NCI-H748 (cell line): Measurements from ENCODE around the gene FMO2.
"Not testable (repeated sequence)": the region's sequence is repeated elsewhere in the genome, so short reads cannot be mapped to it uniquely, and the experiment has no call there.

Experiments
- DNase-seq: peaks from one replicate; lab custom pipeline; 2025; ENCODE audit not compliant: unreplicated experiment; lab: John Stamatoyannopoulos, UW

FMO2 gene

DNA sequence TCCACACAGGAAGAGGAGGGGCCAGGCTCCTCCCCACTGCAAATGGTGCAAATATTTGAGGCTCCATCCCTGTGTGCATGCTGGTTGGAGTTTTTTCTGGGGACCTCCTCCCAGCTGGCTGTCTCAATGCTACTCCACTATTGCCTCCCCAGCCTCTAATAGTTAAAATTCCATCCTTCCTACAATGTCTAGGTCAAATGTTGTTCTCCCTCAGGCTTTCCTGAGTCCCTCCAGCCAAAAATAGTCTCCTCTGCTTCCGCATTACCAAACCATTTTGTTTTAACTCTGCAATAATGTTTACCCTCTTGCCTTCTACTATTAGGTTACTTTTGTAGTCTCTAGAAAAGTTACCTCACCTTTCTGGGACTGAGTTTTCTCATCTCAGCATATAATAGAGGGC is 33.6 kb downstream of the FMO2 start:
- no peak for DNase-seq

DNA sequence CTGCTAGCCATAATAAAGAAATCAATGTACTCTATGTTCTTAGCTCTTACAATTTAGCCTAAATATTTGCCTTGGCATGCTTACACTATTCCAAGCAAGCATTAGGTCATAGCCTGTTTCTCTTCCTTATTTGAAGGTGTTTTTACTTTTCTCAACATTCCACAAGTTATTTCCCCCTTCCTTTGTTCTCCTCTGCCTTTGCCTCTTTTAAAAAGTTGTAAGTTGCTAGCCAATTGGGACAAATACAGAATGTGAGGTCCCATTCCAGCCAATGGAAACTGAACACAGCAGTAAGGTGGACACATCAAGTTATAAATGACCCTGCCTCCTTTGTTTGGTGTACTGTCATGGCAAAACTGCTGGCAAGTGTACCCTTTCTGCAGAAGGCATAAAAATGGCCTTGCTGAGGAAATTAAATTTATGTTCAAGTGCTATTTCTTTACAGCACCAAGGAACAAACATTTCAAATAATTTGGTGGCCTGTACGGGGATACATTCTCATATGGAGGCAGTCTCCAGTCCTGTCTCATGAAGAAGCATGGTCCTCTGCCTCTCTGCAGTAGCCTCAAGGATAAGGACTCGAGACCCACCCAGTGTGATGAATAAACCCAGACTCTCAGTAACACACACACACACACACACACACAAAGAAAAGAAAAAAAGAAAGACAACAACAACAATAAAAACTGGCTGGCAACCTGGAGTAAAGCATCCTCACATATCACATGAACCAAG is 34.4 kb downstream of the FMO2 start:
- DNase-seq: no peak

GRCh38 chr1:171220081-171220420 is 35.0 kb downstream of the FMO2 start:
- DNase-seq: no peak

DNA sequence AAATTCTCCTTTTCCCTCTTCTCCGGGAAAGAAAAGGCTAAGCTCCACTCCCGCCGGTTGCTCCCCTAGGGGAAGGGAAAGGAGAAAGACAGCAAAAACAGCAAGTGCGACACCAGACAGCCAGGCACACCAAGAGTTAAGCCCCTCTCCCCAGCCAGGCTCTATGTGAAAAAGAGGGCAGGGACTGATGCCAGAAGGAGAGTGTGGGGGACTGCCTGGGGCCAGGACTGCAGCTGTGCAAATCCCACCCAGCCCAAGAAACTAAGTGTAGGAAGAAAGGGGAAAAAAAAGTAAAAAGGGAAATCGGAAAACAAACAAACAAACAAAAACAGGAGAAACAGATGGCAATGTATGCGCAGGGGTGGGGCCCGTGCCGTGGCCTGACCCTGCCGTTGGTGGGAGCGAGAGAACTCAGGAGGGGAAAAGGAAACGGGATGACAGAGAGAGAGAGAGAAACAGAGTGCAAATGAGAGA is 35.5 kb downstream of the FMO2 start:
- no peak for DNase-seq

DNA sequence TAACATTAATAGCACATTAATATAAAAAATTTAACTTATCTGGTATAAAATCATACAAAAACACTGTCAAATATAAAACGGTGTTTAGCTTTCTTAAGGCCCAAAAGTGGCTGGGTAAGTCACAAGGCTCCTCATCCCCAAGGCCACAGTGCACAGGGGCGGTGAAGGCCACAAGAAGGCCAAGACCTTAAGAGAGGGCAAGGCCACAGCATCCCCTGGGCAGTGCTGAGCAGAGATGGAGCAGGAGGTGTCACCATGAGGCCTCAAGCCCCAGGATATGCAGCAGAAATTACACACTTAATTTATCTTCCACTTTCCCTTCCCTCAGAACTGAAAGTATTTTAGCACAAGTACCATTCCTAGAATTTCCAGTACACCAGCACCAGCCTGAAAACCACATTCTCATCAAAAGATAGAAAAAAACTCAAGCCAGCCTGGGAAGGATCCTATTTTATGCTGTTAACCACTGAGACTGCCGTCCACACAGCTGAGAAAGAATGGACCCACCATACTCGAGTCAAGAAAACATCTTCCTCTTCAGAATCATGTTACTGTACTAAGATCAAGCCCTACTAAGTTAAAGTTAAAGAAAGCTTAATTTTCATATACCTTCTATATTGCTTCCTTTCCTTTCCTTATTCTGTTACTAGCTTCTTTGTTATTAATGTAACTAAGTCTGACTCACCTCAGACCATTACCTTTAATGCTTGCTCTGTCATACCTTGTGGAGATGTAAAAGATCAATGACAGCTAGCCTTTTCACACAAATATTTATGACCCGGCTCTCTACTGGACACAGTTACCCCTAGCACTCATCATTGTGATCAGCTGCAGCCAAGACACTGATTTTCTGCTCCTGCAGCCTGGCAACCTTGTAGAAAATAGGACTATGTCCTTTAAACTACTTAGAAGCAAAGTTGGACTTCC is 36.8 kb downstream of the FMO2 start:
- no peak for DNase-seq

GRCh38 chr1:171222936-171223335 is 37.8 kb downstream of the FMO2 start:
- DNase-seq: no peak

- not testable (repeated sequence) for DNase-seq
Measured at GRCh38 chr1:171224257-171224656, 39.2 kb downstream of the FMO2 start.

DNA sequence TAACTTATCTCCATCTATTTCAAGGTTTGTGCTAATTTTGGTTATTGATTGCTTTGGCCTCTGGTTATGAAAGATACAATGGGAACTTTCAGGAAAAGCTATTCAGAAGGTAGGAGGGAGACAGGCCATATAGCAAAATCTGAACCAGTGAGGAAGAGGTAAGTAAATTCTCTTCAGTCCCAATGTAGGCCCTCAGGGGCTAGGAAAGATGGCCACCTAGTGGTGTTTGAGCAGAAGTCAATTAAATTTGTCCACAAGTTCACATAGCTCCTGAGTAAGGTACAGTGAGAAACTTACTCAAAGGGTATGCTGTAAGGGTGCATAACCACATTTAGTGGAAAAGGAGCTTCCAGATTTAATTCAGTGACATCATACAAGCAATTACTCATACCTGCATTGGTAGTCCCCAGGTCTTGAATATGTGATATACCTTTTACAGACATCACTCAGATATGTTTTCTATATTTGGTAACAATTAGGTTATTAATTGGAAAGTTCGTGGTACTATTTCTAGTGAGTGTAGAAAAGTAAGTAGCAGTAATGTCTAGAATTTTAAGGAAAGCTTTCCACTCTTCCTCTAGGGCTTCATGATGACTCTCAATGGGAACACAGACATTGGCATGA is 41.8 kb downstream of the FMO2 start:
- DNase-seq: peak; percentile 50

GRCh38 chr1:171231326-171231725 is 46.2 kb downstream of the FMO2 start:
- DNase-seq: no peak

DNA sequence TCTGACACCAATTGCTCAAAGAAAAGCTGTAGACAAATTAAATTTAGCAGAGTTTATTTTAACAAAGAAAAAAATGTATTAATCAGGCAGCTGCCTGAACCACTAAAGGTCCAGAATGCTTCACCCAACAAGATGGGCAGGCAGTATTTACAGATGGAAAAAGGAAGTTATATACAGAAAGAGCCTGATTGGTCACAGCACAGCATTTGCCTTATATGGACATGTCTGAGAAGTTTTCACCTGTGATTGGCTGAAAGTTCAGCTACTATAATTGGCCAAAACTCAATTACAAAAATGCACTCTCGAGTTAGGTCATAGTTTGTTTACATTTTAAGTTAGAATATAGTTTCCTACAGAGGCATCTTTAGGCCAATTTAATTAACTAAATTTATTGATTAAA is 48.1 kb downstream of the FMO2 start:
- DNase-seq: no peak

DNA sequence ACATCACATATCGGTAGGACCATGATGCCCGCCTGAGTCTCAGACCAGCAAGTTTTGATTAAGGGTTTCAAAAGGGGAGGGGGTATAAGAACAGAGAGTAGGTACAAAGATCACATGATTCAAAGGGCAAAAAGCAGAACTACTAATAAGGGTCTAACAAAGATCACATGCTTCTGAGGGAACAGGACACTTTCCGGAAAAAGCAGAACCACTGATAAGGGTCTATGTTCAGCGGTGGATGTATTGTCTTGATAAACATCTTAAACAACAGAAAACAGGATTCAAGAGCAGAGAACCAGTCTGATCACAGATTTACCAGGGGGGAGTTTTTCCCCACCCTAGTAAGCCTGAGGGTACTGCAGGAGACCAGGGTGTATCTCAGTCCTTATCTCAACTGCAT is 51.1 kb downstream of the FMO2 start:
- not testable (repeated sequence) for DNase-seq

DNA sequence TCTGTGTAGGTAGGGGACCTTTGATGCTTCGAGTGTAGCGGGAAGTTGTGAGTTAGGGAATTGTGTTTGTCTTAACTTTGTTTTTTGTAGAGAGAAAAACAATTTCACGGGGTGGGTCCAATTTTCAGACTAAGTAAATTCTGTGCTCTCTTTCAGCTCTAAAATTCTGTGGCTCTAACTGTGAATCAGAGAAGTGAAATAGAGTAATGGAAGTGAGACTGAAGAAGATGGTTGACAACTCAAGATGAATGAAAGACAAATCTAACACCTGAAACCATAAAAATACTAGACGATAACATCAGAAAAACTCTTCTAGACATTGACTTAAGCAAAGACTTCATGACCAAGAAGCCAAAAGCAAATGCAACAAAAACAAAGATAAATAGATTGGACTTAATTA is 58.8 kb downstream of the FMO2 start:
- no peak for DNase-seq

GRCh38 chr1:171245458-171246064 is 60.5 kb downstream of the FMO2 start:
- DNase-seq: peak; percentile 27

- no peak for DNase-seq
Measured at GRCh38 chr1:171247501-171247900, 62.4 kb downstream of the FMO2 start.

GRCh38 chr1:171248302-171248701 is 63.2 kb downstream of the FMO2 start, which contains the start of gene FMO1:
TSS of gene FMO1 (plus strand) at chr1:171248494. CDS start at chr1:171258088, 9,594 bp downstream.
- DNase-seq: no peak

DNA sequence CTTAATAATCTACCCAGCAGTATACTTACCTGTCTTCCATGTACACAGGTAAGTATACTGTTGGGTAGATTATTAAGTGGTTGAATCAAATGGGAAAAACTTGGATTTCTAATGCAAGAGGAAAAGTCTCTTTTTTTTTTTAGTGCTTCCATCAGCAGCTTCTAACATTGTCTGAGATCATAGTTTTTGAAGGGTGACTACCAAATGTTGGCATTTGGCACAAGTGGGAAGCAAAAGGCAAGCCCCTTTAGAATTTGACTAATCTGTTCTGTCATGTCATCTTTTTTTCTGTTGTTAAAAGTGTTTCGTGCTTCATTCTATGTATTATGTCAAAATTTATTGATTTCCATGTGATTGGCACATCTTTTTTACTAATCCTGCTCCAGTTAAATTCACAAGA is 63.7 kb downstream of the FMO2 start:
- DNase-seq: no peak

- no peak for DNase-seq
Measured at GRCh38 chr1:171250263-171250662, 65.2 kb downstream of the FMO2 start.

- DNase-seq: peak; percentile 83
Measured at GRCh38 chr1:171251042-171251951, 66.2 kb downstream of the FMO2 start.

DNA sequence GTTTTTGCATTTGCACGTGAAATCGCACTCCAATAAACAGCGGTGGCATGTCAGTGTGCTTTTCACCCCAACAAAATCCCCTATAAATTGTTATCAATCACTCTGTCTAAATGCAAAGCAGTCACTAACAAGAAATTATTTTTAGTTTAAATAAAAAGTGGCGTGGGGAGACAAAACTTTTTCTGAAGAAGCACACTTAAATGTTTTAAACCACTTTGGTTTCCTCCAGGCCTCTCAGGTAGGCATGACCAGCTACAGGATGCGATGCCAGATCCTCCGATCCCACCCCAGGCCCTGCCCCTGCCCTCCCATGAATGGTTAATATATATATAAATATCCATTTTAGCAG is 66.8 kb downstream of the FMO2 start:
- DNase-seq: no peak

GRCh38 chr1:171252482-171252881 is 67.4 kb downstream of the FMO2 start:
- peak; percentile 16 for DNase-seq
